ENCODE measurements around the gene SREBF2.

GRCh38 chr22:41844036-41844435 is 11.1 kb downstream of the SREBF2 start:
- TF ChIP-seq PHB2 (IDR thresholded peaks at IDR 0.05; ENCODE audit: partially characterized antibody): no peak
- no peak for TF ChIP-seq GRHL1 (CRISPR knock-in tag; conservative IDR thresholded peaks at IDR 0.05)
- no peak for TF ChIP-seq POLR2A (IDR thresholded peaks at IDR 0.05; ENCODE audit: insufficient read depth in 1 of 2, low read depth in 2 of 2, low read length in 2 of 2)
- no peak for TF ChIP-seq CTCF (CRISPR knock-in tag; IDR thresholded peaks at IDR 0.05)
- TF ChIP-seq ZNF274 (CRISPR knock-in tag; IDR thresholded peaks at IDR 0.05): no peak
- TF ChIP-seq NRL (CRISPR knock-in tag; IDR thresholded peaks at IDR 0.05; ENCODE audit: borderline replicate concordance): no peak
- no peak for TF ChIP-seq GLMP (CRISPR knock-in tag; IDR thresholded peaks at IDR 0.05; ENCODE audit: borderline replicate concordance)
- no peak for TF ChIP-seq THAP7 (CRISPR knock-in tag; IDR thresholded peaks at IDR 0.05)
- no peak for TF ChIP-seq CEBPB (IDR thresholded peaks at IDR 0.05; ENCODE audit: borderline replicate concordance, low read depth, low read length)

All from HepG2 (cell line).